HCT116 (cell line): ENCODE data around the gene MAF. TPM values are rescaled to one million over a fixed set of nuclear protein-coding genes. Genes with fewer than 3 reads are reported as not detected.

Source experiments
- ATAC-seq: fragments of 200-7000 bp; cut with Tn5 transposase; 2 replicates; pipeline ENCODE4 v1.9.1; 2020; ENCODE audit warnings: mild to moderate bottlenecking, moderate library complexity
- BruUV-seq: library from RNA; stranded (reverse); fragments of 400-500 nt; replicated peaks from 2 replicates; lab custom pipeline; 2021; lab: Mats Ljungman, UMichigan
- CTCF ChIA-PET: fragments of 300-600 bp; sonication (Branson Sonifier 250); formaldehyde crosslinking; loops from one replicate; lab custom pipeline; 2021; ENCODE audit warnings: antibody characterized with exemption; lab: Charles Lee
- POLR2A ChIA-PET: fragments of 300-600, 350-600 bp; sonication (Branson Sonifier 250); formaldehyde crosslinking; loops from one replicate; lab custom pipeline; 2021; ENCODE audit warnings: antibody characterized with exemption; lab: Charles Lee
- RAD21 ChIA-PET, 2 experiments: fragments of 300-600 bp; sonication (Branson Sonifier 250); formaldehyde crosslinking; loops; one replicate each; lab custom pipeline; 2023; ENCODE audit warnings: low total read pairs in 2 of 2; ENCODE audit not compliant: uncharacterized antibody in 2 of 2, unreplicated experiment in 2 of 2, low non-redundant PET in 1 of 2; lab: Charles Lee
- DNase-seq: peaks from one replicate; pipeline ENCODE4 v3.0.0-alpha.2; 2010; ENCODE audit warnings: low read depth, low spot score
- H2AFZ ChIP-seq: fragments of 200-600 bp; shearing (Covaris generic), sonication (generic); 2 replicates; pipeline ENCODE4 v1.6.1; 2017; ENCODE audit warnings: low read depth, mixed run types, mixed read lengths, antibody characterized with exemption, low read length; ENCODE audit not compliant: poor library complexity, severe bottlenecking
- H3K27ac ChIP-seq: 2 replicates; pipeline ENCODE4 v1.5.1; 2012; ENCODE audit warnings: low read depth, low read length
- H3K27me3 ChIP-seq: fragments of 200-600 bp; sonication (generic); 2 replicates; pipeline ENCODE4 v1.6.1; 2016; ENCODE audit warnings: mixed run types, low read length, mixed read lengths; ENCODE audit not compliant: insufficient read depth
- H3K36me3 ChIP-seq, 2 experiments: fragments of 200-500 bp in 1 of 2; fragments of 200-600 bp in 1 of 2; sonication (Bioruptor generic) in 1 of 2; sonication (generic) in 1 of 2; 2 replicates each; pipeline versions ENCODE4 v1.5.1 to v1.6.1; 2014 to 2016; ENCODE audit warnings: low read length in 2 of 2, inconsistent platforms in 1 of 2, mixed read lengths in 1 of 2, mixed run types in 1 of 2; ENCODE audit not compliant: insufficient read depth in 2 of 2, control insufficient read depth in 1 of 2
- H3K4me1 ChIP-seq, 2 experiments: fragments of 200-600 bp in 1 of 2; sonication (generic) in 1 of 2; 2 replicates each; pipeline versions ENCODE4 v1.5.1 to v1.6.1; 2012 to 2017; ENCODE audit warnings: low read length in 2 of 2, inconsistent platforms in 1 of 2, mild to moderate bottlenecking in 1 of 2, mixed read lengths in 1 of 2, mixed run types in 1 of 2, moderate library complexity in 1 of 2; ENCODE audit not compliant: insufficient read depth in 2 of 2, control insufficient read depth in 1 of 2
- H3K4me2 ChIP-seq: fragments of 200-600 bp; sonication (generic); 2 replicates; pipeline ENCODE4 v1.6.1; 2017; ENCODE audit warnings: mixed run types, low read length, mixed read lengths
- H3K4me3 ChIP-seq, 2 experiments: fragments of 200-600 bp in 1 of 2; sonication (generic) in 1 of 2; replicated peaks in 1 of 2; 2 replicates each; pipeline ENCODE4 v1.5.1; 2011 to 2016; ENCODE audit warnings: low read length in 2 of 2, control low read depth in 1 of 2, low read depth in 1 of 2, mild to moderate bottlenecking in 1 of 2, mixed read lengths in 1 of 2, mixed run types in 1 of 2
- H3K79me2 ChIP-seq: fragments of 200-600 bp; sonication (generic); 2 replicates; pipeline ENCODE4 v1.6.1; 2017; ENCODE audit warnings: mild to moderate bottlenecking, mixed run types, low read length, moderate library complexity, mixed read lengths; ENCODE audit not compliant: insufficient read depth
- H3K9ac ChIP-seq: fragments of 200-600 bp; sonication (generic); 2 replicates; pipeline ENCODE4 v1.6.1; 2016; ENCODE audit warnings: low read length, mixed read lengths
- H3K9me2 ChIP-seq: fragments of 200-600 bp; sonication (generic), shearing (Covaris generic); 2 replicates; pipeline ENCODE4 v1.6.1; 2017; ENCODE audit warnings: mixed run types, mild to moderate bottlenecking, moderate library complexity; ENCODE audit not compliant: insufficient read depth
- H3K9me3 ChIP-seq, 2 experiments: fragments of 200-500 bp in 1 of 2; fragments of 200-600 bp in 1 of 2; sonication (Bioruptor generic) in 1 of 2; sonication (generic) in 1 of 2; 2 replicates each; pipeline ENCODE4 v1.6.1; 2014 to 2017; ENCODE audit warnings: low read length in 2 of 2, mixed read lengths in 2 of 2, inconsistent platforms in 1 of 2, low read depth in 1 of 2, mild to moderate bottlenecking in 1 of 2, mixed run types in 1 of 2, moderate library complexity in 1 of 2; ENCODE audit not compliant: control insufficient read depth in 1 of 2, insufficient read depth in 1 of 2
- H4K20me1 ChIP-seq: fragments of 200-600 bp; sonication (generic), shearing (Covaris generic); 2 replicates; pipeline ENCODE4 v1.6.1; 2017; ENCODE audit warnings: mixed run types, mild to moderate bottlenecking, moderate library complexity; ENCODE audit not compliant: insufficient read depth
- ATF3 ChIP-seq: IDR thresholded peaks from 2 replicates; pipeline ENCODE4 v1.6.1; 2012
- CEBPB ChIP-seq: IDR thresholded peaks from 2 replicates; pipeline ENCODE4 v1.6.1; 2012; ENCODE audit warnings: low read depth
- CTCF ChIP-seq, 3 experiments: fragments of 200-600 bp in 1 of 3; sonication (generic) in 1 of 3; IDR thresholded peaks in 2 of 3; conservative IDR thresholded peaks in 1 of 3; 2 replicates each; pipeline ENCODE4 v1.5.1; 2012 to 2017; ENCODE audit warnings: low read depth in 2 of 3, low read length in 2 of 3, antibody characterized with exemption in 1 of 3, borderline replicate concordance in 1 of 3, control low read depth in 1 of 3, mild to moderate bottlenecking in 1 of 3, mixed read lengths in 1 of 3, mixed run types in 1 of 3, moderate library complexity in 1 of 3; ENCODE audit not compliant: insufficient read depth in 1 of 3
- EGR1 ChIP-seq: IDR thresholded peaks from 2 replicates; pipeline ENCODE4 v1.6.1; 2012; ENCODE audit warnings: low read depth
- ELF1 ChIP-seq: IDR thresholded peaks from 2 replicates; pipeline ENCODE4 v1.6.1; 2012; ENCODE audit warnings: low read depth, borderline replicate concordance
- EZH2phosphoT487 ChIP-seq: fragments of 200-600 bp; IDR thresholded peaks from 2 replicates; pipeline ENCODE4 v1.6.1; 2018; ENCODE audit warnings: antibody characterized with exemption, borderline replicate concordance
- FOSL1 ChIP-seq: IDR thresholded peaks from 2 replicates; pipeline ENCODE4 v1.6.1; 2012; ENCODE audit warnings: low read depth
- POLR2AphosphoS5 ChIP-seq: IDR thresholded peaks from 2 replicates; pipeline ENCODE4 v1.6.1; 2011; ENCODE audit warnings: mild to moderate bottlenecking, low read depth, low read length, moderate library complexity
- RAD21 ChIP-seq: IDR thresholded peaks from 2 replicates; pipeline ENCODE4 v1.6.1; 2012; ENCODE audit warnings: low read depth, mild to moderate bottlenecking
- REST ChIP-seq: IDR thresholded peaks from 2 replicates; pipeline ENCODE4 v1.6.1; 2012; ENCODE audit warnings: low read depth
- SIN3A ChIP-seq: IDR thresholded peaks from 2 replicates; pipeline ENCODE4 v1.6.1; 2012; ENCODE audit warnings: low read depth
- TCF7L2 ChIP-seq: IDR thresholded peaks from 2 replicates; pipeline ENCODE4 v1.7.0; 2011; ENCODE audit warnings: borderline replicate concordance, inconsistent platforms; ENCODE audit not compliant: insufficient read depth, insufficient read length; ENCODE audit errors: extremely low read depth
- ZFX ChIP-seq: fragments of 450-650 bp; IDR thresholded peaks from 2 replicates; pipeline ENCODE4 v1.6.1; 2017
- ZNF274 ChIP-seq: fragments of 200-500 bp; sonication (Bioruptor generic); IDR thresholded peaks from 2 replicates; pipeline ENCODE4 v1.6.1; 2014; ENCODE audit warnings: mild to moderate bottlenecking, low read depth, low read length, inconsistent platforms
- intact Hi-C: fragments of 100-400 bp; cut with micrococcal nuclease; formaldehyde crosslinking; loops from 2 replicates; pipeline ENCODE4 v1.10.0; 2022
- total RNA-seq: library from RNA; stranded (reverse); gene quantifications from one replicate; pipeline ENCODE4 v1.2.1, GENCODE V29; 2021; ENCODE audit not compliant: unreplicated experiment
- TF ChIP-seq, protein P1 (sequence below): IDR thresholded peaks from 2 replicates; pipeline ENCODE4 v1.6.1; 2011; ENCODE audit warnings: mild to moderate bottlenecking, low read length, moderate library complexity; ENCODE audit not compliant: insufficient replicate concordance; ENCODE audit errors: extremely low read depth

MAF gene
- total RNA-seq, 1 experiment from 2014 or later = 0.27 TPM

DNA sequence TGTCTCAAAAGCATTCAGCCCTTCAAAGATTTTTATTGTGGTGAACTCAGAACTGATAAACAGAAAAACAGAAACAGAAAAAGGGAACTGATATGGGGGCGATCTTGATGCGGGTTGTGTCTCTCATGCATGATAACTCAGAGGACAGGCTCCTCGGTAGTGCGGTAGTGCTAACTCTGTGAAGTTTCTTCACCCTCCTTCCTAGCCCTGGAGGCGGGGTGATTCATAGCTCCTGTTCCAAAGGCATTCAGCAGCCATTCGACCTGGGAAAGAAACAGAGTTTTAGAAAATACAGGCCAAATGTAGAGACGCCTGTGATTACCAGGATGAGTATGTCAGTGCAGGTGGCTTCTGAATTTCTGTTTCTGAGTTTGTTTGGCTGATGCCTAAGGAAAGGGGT lies 5.5 kb upstream of the MAF start:
- no peak for TF ChIP-seq EGR1
- TF ChIP-seq, protein P1, sequence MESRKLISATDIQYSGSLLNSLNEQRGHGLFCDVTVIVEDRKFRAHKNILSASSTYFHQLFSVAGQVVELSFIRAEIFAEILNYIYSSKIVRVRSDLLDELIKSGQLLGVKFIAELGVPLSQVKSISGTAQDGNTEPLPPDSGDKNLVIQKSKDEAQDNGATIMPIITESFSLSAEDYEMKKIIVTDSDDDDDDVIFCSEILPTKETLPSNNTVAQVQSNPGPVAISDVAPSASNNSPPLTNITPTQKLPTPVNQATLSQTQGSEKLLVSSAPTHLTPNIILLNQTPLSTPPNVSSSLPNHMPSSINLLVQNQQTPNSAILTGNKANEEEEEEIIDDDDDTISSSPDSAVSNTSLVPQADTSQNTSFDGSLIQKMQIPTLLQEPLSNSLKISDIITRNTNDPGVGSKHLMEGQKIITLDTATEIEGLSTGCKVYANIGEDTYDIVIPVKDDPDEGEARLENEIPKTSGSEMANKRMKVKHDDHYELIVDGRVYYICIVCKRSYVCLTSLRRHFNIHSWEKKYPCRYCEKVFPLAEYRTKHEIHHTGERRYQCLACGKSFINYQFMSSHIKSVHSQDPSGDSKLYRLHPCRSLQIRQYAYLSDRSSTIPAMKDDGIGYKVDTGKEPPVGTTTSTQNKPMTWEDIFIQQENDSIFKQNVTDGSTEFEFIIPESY = no peak
- no peak for TF ChIP-seq EZH2phosphoT487
- TF ChIP-seq FOSL1 = no peak
- no peak for TF ChIP-seq TCF7L2
- no peak for TF ChIP-seq ELF1
- no peak for TF ChIP-seq RAD21
- TF ChIP-seq SIN3A = no peak
- no peak for TF ChIP-seq ATF3
- no peak for TF ChIP-seq ZFX
- no peak for TF ChIP-seq REST
- TF ChIP-seq POLR2AphosphoS5 = no peak
- TF ChIP-seq CEBPB = no peak
- no peak for TF ChIP-seq ZNF274
- TF ChIP-seq CTCF (IDR thresholded peaks at IDR 0.05 in 2 of 3, conservative IDR thresholded peaks at IDR 0.05 in 1 of 3; ENCODE audit: borderline replicate concordance in 1 of 3, insufficient read depth in 1 of 3, low read depth in 2 of 3, low read length in 2 of 3) = no peak
- TF ChIP-seq, all 23 proteins: peak for 0
- DNase-seq (no peak), ATAC-seq (no peak)
- BruUV-seq = no TSS peak
- H3K4me1 ChIP-seq = no peaks in the 10 kb centered on the region
- peaks cover 5 to 19% of the 10 kb centered on the region in 2 experiments; a peak in 2 of 4 replicates for H3K9me3 ChIP-seq
- intact Hi-C loops = no loop called here
- no peaks in the 10 kb centered on the region for H3K27me3 ChIP-seq
- H3K36me3 ChIP-seq = no peaks in the 10 kb centered on the region
- ChIA-PET RAD21 (no interaction called here), POLR2A (no interaction called here), CTCF (no interaction called here)
- no peaks in the 10 kb centered on the region for H3K79me2 ChIP-seq
- no peaks in the 10 kb centered on the region for H3K9me2 ChIP-seq
- no peak overlapping the region for H3K4me2 ChIP-seq
- H3K27ac ChIP-seq = no peak overlapping the region
- no peak overlapping the region for H3K9ac ChIP-seq
- no peak overlapping the region for H3K4me3 ChIP-seq
- H2AFZ ChIP-seq = no peak overlapping the region
- no peaks in the 10 kb centered on the region for H4K20me1 ChIP-seq
